Smooth muscle cell (in vitro differentiated cells): ENCODE data around the gene CPNE4. TPM values are rescaled to one million over a fixed set of nuclear protein-coding genes. Genes with fewer than 3 reads are reported as not detected.
"Not testable (repeated sequence)": the region's sequence is repeated elsewhere in the genome, so short reads cannot be mapped to it uniquely, and the experiment has no call there.

Experiments
- DNase-seq: peaks from one replicate; lab custom pipeline; 2025; ENCODE audit not compliant: unreplicated experiment; lab: John Stamatoyannopoulos, UW
- H2AFZ ChIP-seq: fragments of 200-600 bp; sonication (generic); 2 replicates; pipeline ENCODE4 v1.6.0; 2016; ENCODE audit warnings: antibody characterized with exemption, low read depth, mild to moderate bottlenecking
- H3F3A ChIP-seq: fragments of 200-600 bp; sonication (generic); 2 replicates; pipeline ENCODE4 v1.6.0; 2017; ENCODE audit warnings: antibody characterized with exemption, low read depth
- H3K27ac ChIP-seq: fragments of 200-600 bp; sonication (generic); 2 replicates; pipeline ENCODE4 v1.5.1; 2016; ENCODE audit warnings: low read depth, mild to moderate bottlenecking
- H3K27me3 ChIP-seq: fragments of 200-600 bp; sonication (generic); 2 replicates; pipeline ENCODE4 v1.6.1; 2016; ENCODE audit warnings: low read depth, mild to moderate bottlenecking
- H3K36me3 ChIP-seq: fragments of 200-600 bp; sonication (generic); 2 replicates; pipeline ENCODE4 v1.5.1; 2016; ENCODE audit warnings: low read depth
- H3K4me1 ChIP-seq: fragments of 200-600 bp; sonication (generic); 2 replicates; pipeline ENCODE4 v1.5.1; 2016; ENCODE audit warnings: low read depth
- H3K4me2 ChIP-seq: fragments of 200-600 bp; sonication (generic); 2 replicates; pipeline ENCODE4 v1.6.0; 2016; ENCODE audit warnings: mild to moderate bottlenecking
- H3K4me3 ChIP-seq: fragments of 200-600 bp; sonication (generic); 2 replicates; pipeline ENCODE4 v1.5.1; 2016; ENCODE audit warnings: mild to moderate bottlenecking
- H3K79me2 ChIP-seq: fragments of 200-600 bp; sonication (generic); 2 replicates; pipeline ENCODE4 v1.6.0; 2016; ENCODE audit warnings: low read depth, mild to moderate bottlenecking
- H3K9ac ChIP-seq: fragments of 200-600 bp; sonication (generic); 2 replicates; pipeline ENCODE4 v1.6.0; 2016; ENCODE audit warnings: low read depth
- H3K9me3 ChIP-seq: fragments of 200-600 bp; sonication (generic); replicated peaks from 2 replicates; pipeline ENCODE4 v1.5.1; 2016; ENCODE audit warnings: low read depth
- H4K20me1 ChIP-seq: fragments of 200-600 bp; sonication (generic); 2 replicates; pipeline ENCODE4 v1.6.0; 2016; ENCODE audit warnings: low read depth
- WGBS: methylation state at CpG from one replicate; pipeline ENCODE4 v1.1.7; 2016; ENCODE audit warnings: low lambda C conversion rate; 5-methylcytosine and 5-hydroxymethylcytosine counted together
- polyA plus RNA-seq: library from polyadenylated mRNA; unstranded; fragments of >200 nt; fragmentation: Nextera tagmentation; extraction: Ambion mirVana; gene quantifications from 2 replicates; pipeline ENCODE4 v1.2.1, GENCODE V29; 2016
- total RNA-seq: library from RNA; depleted of rRNA; stranded (reverse); fragments of >200 nt; gene quantifications from 2 replicates; pipeline ENCODE4 v1.2.3, GENCODE V29; 2014
- TF ChIP-seq, protein P1 (sequence below): fragments of 200-600 bp; sonication (generic); IDR thresholded peaks from 2 replicates; pipeline ENCODE4 v1.5.1; 2017; ENCODE audit warnings: borderline replicate concordance, mild to moderate bottlenecking, antibody characterized with exemption; ENCODE audit not compliant: insufficient read depth, poor library complexity, severe bottlenecking

The CPNE4 gene
- total and polyA plus RNA-seq, 2 experiments from 2014 or later, result 0.05 to 1.6 TPM

DNA sequence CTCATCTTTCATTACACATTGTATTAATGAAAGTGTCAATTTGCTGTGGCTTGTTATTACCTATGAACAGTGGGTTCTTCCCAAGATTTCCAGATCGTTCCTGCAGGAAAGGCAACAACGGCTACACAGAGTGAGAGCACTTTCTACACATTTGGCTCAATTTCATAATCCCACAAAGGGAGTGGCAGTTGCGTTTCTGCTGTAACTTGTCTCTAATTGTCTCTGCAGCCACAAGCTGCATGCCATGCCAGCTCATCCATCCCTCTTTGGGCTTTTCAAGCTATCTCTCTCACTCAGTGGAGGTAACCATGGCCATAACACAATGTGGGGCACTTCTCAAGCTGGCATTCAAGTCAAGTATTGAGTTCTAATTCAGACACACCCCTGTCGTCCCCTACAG lies 27.7 kb upstream of the CPNE4 start:
- TF ChIP-seq, protein P1, sequence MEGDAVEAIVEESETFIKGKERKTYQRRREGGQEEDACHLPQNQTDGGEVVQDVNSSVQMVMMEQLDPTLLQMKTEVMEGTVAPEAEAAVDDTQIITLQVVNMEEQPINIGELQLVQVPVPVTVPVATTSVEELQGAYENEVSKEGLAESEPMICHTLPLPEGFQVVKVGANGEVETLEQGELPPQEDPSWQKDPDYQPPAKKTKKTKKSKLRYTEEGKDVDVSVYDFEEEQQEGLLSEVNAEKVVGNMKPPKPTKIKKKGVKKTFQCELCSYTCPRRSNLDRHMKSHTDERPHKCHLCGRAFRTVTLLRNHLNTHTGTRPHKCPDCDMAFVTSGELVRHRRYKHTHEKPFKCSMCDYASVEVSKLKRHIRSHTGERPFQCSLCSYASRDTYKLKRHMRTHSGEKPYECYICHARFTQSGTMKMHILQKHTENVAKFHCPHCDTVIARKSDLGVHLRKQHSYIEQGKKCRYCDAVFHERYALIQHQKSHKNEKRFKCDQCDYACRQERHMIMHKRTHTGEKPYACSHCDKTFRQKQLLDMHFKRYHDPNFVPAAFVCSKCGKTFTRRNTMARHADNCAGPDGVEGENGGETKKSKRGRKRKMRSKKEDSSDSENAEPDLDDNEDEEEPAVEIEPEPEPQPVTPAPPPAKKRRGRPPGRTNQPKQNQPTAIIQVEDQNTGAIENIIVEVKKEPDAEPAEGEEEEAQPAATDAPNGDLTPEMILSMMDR, result no peak
- no peaks in the 10 kb centered on the region for H3K79me2 ChIP-seq
- WGBS, result 91% methylated on average over 4 of the region's 4 CpGs
- no peak overlapping the region for H3K4me3 ChIP-seq
- H4K20me1 ChIP-seq, result no peaks in the 10 kb centered on the region
- H3K4me2 ChIP-seq, result no peak overlapping the region
- no peak for DNase-seq
- H3F3A ChIP-seq, result no peaks in the 10 kb centered on the region
- no peaks in the 10 kb centered on the region for H3K27me3 ChIP-seq
- H3K9ac ChIP-seq, result no peak overlapping the region
- no peaks in the 10 kb centered on the region for H3K4me1 ChIP-seq
- H2AFZ ChIP-seq, result no peak overlapping the region
- H3K27ac ChIP-seq, result no peak overlapping the region
- no peaks in the 10 kb centered on the region for H3K36me3 ChIP-seq
- no peaks in the 10 kb centered on the region for H3K9me3 ChIP-seq

DNA sequence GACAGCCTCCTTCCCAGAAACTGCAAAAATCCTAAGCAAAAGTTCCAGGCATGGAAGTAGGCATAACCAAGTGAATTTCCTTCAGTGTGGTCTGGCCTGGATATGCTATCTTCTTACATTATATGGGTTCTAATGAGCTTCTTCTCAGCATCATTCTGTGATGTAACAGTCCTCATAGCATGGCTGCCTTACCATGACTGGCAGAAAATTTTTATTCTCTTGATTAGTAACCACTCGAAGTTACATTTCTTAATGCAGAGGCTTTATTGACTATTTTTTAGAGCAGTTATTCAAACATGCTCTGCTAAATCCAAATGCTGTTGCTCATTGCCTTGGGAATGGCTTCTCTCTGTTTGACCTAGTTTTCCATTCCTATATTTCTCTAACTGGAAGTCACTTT lies 21.1 kb upstream of the CPNE4 start:
- TF ChIP-seq, protein P1, result no peak

DNA sequence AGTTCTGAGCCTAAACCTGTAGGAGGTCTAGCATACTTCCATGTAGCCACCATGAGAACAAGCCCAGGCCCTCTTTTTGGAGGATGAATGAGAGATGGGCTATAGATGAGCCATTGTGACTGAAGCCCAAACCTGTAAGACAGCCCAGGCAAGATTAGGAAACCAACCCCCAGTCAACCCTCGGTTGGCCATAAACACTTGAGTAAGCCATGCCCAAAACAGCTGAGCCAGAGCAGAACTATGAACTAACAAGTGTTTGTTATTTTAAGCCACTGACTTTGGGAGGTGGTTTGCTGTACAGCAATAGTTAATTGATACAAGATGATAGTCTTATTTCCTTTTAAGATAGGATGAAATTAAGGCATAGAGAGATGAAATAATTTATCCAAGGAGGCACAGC lies 12.4 kb upstream of the CPNE4 start:
- no peak for DNase-seq
- TF ChIP-seq, protein P1, result no peak
- 62% methylated on average over 1 of the region's 1 CpG for WGBS
- no peaks in the 10 kb centered on the region for H4K20me1 ChIP-seq
- no peak overlapping the region for H3K9ac ChIP-seq
- H3K4me1 ChIP-seq, result no peaks in the 10 kb centered on the region
- H3K27me3 ChIP-seq, result no peaks in the 10 kb centered on the region
- H3K4me3 ChIP-seq, result no peak overlapping the region
- no peaks in the 10 kb centered on the region for H3K36me3 ChIP-seq
- no peaks in the 10 kb centered on the region for H3K9me3 ChIP-seq
- H2AFZ ChIP-seq, result no peak overlapping the region
- H3F3A ChIP-seq, result no peaks in the 10 kb centered on the region
- no peak overlapping the region for H3K4me2 ChIP-seq
- H3K79me2 ChIP-seq, result no peaks in the 10 kb centered on the region
- no peak overlapping the region for H3K27ac ChIP-seq

More for the DNA sequence above, 21.1 kb upstream of the CPNE4 start:
- no peaks in the 10 kb centered on the region for H3K36me3 ChIP-seq
- H3K9me3 ChIP-seq, result no peaks in the 10 kb centered on the region
- no peak overlapping the region for H3K4me2 ChIP-seq
- H3F3A ChIP-seq, result no peaks in the 10 kb centered on the region
- H3K4me1 ChIP-seq, result no peaks in the 10 kb centered on the region
- 100% methylated on average over 1 of the region's 1 CpG for WGBS
- H3K9ac ChIP-seq, result no peak overlapping the region
- H4K20me1 ChIP-seq, result no peaks in the 10 kb centered on the region
- H3K79me2 ChIP-seq, result no peaks in the 10 kb centered on the region
- H3K27me3 ChIP-seq, result no peaks in the 10 kb centered on the region
- DNase-seq, result no peak
- H3K27ac ChIP-seq, result no peak overlapping the region
- no peak overlapping the region for H3K4me3 ChIP-seq
- H2AFZ ChIP-seq, result no peak overlapping the region

DNA sequence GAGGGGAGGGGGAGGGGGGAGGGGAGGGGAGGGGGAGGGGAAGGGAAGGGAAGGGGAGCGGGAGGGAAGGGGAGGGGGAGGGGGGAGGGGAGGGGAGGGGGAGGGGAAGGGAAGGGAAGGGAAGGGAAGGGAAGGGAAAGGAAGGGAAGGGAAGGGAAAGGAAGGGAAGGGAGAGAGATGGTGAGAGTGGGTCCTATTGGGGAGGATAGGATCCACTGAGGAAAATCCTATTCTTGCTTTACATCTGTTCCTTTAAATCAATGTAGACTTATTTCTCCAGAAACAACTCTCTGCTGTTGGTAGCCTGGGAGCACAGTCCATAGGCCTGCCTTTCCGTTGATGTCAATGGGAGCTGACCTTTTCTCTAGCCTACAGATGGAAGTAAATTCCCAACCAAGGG lies 10.1 kb upstream of the CPNE4 start:
- not testable (repeated sequence) for H3F3A ChIP-seq, H3K4me2 ChIP-seq, H3K9me3 ChIP-seq, H3K36me3 ChIP-seq, H3K27me3 ChIP-seq, DNase-seq, H3K79me2 ChIP-seq, H3K4me3 ChIP-seq, H3K9ac ChIP-seq, H3K4me1 ChIP-seq, H3K27ac ChIP-seq, H4K20me1 ChIP-seq, H2AFZ ChIP-seq
- 94% methylated on average over 1 of the region's 2 CpGs for WGBS
